Cardiac fibroblast (primary cell): Measurements from ENCODE around the gene SSTR3.

Experiments
- DNase-seq, 2 donors: peaks; one replicate each; pipeline versions ENCODE4 v3.0.0 to v3.0.0-alpha.2; 2010; ENCODE audit warnings: low read depth in 2 of 2
- H3K4me3 ChIP-seq, 2 donors: replicated peaks in 1 of 2; 1 replicate in 1 of 2; 2 replicates in 1 of 2; pipeline ENCODE4 v1.5.1; 2011; ENCODE audit warnings: low read depth in 2 of 2, low read length in 2 of 2, mild to moderate bottlenecking in 2 of 2, moderate library complexity in 1 of 2
- CTCF ChIP-seq: IDR thresholded peaks from one replicate; pipeline ENCODE4 v1.5.1; 2011; ENCODE audit warnings: low read depth, mild to moderate bottlenecking, low read length, inconsistent platforms

SSTR3 gene

DNA sequence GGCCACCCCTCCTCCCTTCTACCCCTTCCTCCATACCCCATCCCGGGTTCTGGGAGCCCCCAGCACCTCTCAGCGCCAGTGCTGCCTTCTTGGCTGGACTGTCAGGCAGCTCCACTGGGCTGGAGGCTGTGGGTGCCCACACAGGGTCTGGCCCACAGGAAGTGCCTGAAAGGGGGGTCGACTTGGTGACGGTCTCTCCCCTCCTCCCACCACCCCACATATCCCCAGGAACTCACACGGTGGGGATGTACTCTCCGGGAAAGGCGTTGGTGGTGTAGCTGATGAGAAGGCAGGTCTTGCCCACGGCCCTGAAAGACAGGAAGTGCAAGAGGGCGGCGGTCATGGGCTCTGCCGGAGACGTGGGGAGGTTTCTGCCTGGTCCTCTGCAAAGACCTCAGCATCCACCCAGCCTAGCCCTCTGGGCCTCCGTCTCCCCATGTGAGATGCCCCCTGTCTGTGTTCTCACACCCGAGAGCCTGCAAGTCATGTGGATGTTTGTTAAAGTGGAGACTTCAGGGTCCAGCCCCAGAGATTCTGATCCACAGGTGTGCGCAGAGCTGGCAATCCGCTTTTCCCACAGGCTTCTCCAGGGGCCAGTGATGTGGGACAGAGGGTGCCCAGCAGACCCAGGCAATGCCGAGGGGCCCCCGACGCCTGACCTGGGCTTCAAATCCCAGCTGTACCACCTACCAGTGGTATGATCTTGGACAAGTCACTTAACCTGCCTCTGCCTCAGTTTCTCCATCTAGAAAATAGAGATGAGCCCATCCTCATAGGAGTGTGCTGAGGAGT is 29.3 kb upstream of the SSTR3 start:
- H3K4me3 ChIP-seq: no peak overlapping the region
- no peak for TF ChIP-seq CTCF
- peak in 1 of 2 donors; percentile 15 for DNase-seq

DNA sequence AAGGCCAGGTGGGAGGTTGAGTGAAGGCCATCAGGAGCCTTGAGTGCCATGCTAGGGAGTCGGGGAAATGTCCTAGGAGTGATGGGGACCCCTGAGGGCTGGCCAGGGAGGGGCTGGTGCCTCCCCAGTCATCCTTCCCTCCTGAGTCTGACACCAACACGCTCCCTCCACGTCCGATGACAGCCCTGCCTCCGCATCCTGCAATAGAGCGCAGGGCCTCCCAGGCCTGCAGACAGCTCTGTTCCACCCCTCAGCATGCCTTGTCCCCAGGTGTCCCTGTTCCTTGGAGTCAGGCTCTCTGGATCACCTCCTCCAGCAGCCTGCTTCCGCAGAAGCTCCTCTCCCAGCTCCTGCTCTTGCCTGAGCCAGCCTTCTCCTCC is 28.7 kb upstream of the SSTR3 start:
- DNase-seq: no peak
- H3K4me3 ChIP-seq: no peak overlapping the region

GRCh38 chr22:37240240-37240940 is 28.1 kb upstream of the SSTR3 start:
- no peak overlapping the region for H3K4me3 ChIP-seq

More for the DNA sequence above, 28.7 kb upstream of the SSTR3 start:
- no peak for TF ChIP-seq CTCF

DNA sequence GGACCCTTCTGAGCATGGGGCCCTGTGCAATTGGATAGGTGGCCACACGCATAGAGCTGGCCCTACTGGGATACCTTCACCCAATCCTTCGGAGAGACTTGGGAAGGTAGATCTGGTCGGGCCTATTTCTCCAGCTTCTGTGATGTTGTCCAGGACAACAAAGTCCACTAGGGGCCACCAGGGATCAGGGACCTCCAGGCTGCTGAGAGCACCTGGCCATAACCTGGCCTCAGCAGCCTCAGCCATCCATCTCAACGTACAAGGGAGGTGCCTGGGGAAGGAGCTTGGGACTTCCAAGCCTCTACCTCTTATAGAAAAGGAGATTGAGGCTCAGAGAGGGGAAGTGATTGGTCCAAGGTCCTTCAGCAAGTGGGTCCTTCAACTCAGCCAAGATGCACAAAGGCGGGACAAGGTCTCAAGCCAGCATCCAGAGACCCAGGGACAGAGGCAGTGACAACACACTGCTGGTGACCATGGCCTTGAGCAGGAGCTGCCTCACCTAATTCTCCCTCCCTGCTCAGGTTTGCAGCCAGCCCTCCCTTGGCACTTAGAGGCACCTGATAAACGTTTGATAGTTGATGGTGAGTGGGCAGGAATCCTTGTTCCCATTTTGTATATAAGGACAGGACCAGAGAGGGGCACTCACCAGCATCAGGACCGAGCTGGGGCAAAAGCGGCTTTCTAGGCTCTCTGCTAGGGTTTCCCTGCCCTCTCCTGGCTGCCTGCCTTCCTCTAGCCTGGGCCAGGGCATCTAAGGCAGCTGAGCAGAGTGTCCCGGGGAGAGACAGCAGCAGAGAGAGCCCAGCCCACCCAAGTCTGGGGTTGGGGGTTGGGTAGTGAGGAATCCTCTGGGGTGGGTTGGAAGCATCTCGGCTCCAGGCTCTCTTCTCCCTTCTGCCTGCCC is 27.3 kb upstream of the SSTR3 start:
- H3K4me3 ChIP-seq: no peak overlapping the region
- no peak for TF ChIP-seq CTCF
- DNase-seq: no peak

More at GRCh38 chr22:37240240-37240940, 28.1 kb upstream of the SSTR3 start:
- no peak for DNase-seq
- no peak for TF ChIP-seq CTCF

GRCh38 chr22:37237371-37238268 is 25.3 kb upstream of the SSTR3 start:
- peak in 1 of 2 donors; percentile 43 for DNase-seq
- TF ChIP-seq CTCF: no peak
- no peak overlapping the region for H3K4me3 ChIP-seq
